GM21576 (cell line): ENCODE data around the gene GLP2R.
"Not testable (repeated sequence)": the region's sequence is repeated elsewhere in the genome, so short reads cannot be mapped to it uniquely, and the experiment has no call there.

Source experiments
- ATAC-seq: cut with Tn5 transposase; IDR thresholded peaks from one replicate; pipeline ENCODE4 v1.9.1; 2021; ENCODE audit warnings: mild to moderate bottlenecking, moderate library complexity; ENCODE audit not compliant: unreplicated experiment

GLP2R gene, protein sequence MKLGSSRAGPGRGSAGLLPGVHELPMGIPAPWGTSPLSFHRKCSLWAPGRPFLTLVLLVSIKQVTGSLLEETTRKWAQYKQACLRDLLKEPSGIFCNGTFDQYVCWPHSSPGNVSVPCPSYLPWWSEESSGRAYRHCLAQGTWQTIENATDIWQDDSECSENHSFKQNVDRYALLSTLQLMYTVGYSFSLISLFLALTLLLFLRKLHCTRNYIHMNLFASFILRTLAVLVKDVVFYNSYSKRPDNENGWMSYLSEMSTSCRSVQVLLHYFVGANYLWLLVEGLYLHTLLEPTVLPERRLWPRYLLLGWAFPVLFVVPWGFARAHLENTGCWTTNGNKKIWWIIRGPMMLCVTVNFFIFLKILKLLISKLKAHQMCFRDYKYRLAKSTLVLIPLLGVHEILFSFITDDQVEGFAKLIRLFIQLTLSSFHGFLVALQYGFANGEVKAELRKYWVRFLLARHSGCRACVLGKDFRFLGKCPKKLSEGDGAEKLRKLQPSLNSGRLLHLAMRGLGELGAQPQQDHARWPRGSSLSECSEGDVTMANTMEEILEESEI

GRCh38 chr17:9825641-9826150, at the start of gene GLP2R:
Gene GLP2R (plus strand): TSS chr17:9825924. CDS start chr17:9826064, 140 bp downstream.
- no peak for ATAC-seq

DNA sequence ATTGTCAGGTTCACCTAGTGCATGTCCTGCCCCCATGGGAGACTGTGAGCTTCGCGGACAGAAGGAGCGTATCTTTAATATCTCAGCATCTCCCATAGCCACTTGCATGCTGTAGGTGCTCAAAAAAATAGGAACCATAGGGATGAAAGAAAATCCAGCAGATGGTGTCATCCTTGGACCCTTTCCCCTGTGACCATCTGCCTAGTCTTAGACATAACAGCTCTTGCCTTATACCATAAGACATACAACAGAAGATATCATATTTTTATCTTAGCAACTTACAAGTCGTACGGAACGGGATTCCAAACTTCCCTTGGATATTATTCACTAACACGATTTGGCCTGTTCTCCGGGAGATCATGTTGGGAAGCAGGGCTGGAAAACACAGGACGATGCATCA, 48.8 kb upstream of the GLP2R start:
- ATAC-seq: no peak

DNA sequence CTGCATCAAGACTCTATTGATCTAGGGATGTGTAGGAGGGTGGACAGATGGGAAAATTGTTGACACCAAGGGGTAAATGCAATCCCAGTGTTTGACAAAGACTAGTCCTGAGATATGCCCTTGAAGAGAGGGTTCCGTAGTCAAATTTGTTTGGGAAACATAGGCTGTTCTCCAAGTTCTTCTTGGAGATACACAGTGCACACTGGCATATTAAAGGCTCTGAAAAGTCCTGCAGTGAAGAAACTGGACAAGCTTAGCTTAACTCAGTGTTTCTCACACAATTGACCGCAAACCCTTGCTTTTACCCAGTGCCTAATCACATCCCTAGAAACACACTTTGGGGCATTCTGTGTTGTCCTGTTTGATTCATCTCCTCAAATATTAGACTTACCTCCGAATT, 45.2 kb upstream of the GLP2R start:
- ATAC-seq: no peak

- no peak for ATAC-seq
Measured at GRCh38 chr17:9783050-9783449, 42.7 kb upstream of the GLP2R start.

GRCh38 chr17:9783465-9783864, 42.3 kb upstream of the GLP2R start:
- not testable (repeated sequence) for ATAC-seq

- no peak for ATAC-seq
Measured at GRCh38 chr17:9784544-9784943, 41.2 kb upstream of the GLP2R start.

- ATAC-seq: no peak
Measured at GRCh38 chr17:9788601-9789000, 37.1 kb upstream of the GLP2R start.

DNA sequence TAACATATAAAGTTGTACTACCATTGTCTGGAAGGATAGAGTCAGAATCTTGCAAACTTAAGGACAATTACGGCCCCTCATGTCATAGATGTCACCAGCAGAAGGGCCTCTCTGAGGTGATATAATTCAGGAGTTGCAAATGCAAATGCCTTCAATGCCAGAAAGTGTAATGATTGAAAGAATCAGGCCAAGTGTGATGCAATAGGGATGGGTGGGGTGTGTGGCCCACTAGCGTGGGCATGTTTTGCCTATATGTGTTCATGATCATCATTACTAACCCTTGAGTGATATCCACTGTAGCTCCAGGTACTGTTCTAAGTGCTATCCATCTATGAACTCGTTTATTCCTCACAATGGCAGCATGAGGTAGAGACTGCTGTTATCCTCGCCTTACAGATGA, 35.4 kb upstream of the GLP2R start:
- no peak for ATAC-seq

- no peak for ATAC-seq
Measured at GRCh38 chr17:9790889-9791876, 34.5 kb upstream of the GLP2R start, which contains the start of gene DHRS7C. Gene DHRS7C (minus strand): TSS chr17:9791592. CDS start chr17:9791284, 308 bp downstream.

- no peak for ATAC-seq
Measured at GRCh38 chr17:9792181-9792840, 33.4 kb upstream of the GLP2R start.

- ATAC-seq: no peak
Measured at GRCh38 chr17:9798008-9798407, 27.7 kb upstream of the GLP2R start.

DNA sequence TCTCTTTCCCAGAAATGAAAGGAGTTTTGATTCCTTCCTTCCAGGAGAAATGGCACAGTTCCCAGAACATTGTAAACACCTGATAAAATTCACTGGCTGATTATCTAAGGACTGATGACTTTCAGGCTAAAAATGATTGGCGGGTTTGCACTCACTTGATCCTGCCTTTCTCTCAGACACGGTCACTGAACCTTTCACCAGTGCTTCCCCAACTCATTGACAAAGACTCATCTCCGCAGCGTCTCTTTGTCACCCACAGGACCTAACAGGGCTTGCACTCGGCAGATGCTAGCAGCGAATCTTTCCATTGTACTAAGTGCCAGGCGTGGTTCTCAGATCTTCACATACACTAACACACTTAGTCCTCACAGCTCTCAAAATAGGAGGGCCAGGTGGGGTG, 27.0 kb upstream of the GLP2R start:
- no peak for ATAC-seq

DNA sequence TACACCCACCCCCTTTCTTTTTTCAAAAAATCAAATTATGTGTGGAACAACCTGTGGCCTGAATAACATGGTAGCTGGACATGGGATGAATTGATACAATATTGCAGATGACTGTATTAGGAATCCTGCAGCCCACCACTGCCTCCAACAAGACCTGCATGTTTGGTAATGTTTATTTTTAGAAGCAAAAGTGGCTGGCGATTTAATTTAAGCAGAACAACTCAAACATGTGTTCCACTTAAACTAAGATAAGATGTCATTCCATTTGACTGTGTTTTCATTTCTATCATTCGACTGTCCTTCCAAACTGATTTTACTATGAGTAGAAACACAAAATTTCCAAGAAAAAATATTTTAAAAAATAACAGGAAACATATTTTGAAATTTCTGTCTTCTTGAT, 24.2 kb upstream of the GLP2R start:
- no peak for ATAC-seq

DNA sequence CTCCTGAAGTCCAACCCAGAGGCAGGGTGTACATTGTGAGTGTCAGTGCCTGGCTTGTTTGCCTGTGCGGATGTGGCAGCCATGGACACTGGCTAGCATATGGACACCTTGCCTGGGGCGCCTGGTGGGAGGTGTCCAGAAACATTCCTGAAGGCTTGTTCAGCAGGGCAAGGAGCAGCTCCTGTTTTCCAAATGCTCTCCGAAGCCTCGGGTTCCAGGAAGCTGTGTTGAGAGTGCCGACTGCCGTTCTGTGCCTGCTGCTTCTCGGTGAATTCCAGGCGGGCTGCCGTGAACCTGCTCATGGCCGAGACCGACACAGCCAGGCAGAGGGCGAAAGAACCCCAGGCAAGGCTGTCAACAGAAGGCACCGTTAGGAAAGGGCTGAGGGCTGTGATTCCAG, 23.4 kb upstream of the GLP2R start:
- ATAC-seq: no peak

- ATAC-seq: no peak
Measured at GRCh38 chr17:9802697-9803096, 23.0 kb upstream of the GLP2R start.

- ATAC-seq: no peak
Measured at GRCh38 chr17:9805769-9806168, 20.0 kb upstream of the GLP2R start.

DNA sequence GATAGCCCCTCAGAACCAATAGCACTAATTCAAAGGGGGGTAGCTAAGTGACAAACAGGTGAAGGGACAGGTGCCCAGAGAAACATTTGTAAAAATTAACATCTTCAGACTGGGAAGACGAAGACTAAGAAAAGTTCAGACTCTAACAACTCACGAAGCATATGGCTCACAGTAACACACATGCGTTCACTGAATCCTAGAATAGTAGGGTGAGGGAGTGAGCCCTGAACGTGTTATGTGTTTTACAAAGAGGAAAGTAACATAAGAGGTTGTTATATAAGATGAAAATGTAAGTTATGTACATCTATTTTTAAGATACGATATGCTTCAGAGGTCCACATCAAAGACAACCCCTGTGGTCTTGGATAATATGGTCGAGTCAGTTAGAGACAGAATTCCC, 19.0 kb upstream of the GLP2R start:
- no peak for ATAC-seq

GRCh38 chr17:9809409-9809808, 16.3 kb upstream of the GLP2R start:
- ATAC-seq: no peak

DNA sequence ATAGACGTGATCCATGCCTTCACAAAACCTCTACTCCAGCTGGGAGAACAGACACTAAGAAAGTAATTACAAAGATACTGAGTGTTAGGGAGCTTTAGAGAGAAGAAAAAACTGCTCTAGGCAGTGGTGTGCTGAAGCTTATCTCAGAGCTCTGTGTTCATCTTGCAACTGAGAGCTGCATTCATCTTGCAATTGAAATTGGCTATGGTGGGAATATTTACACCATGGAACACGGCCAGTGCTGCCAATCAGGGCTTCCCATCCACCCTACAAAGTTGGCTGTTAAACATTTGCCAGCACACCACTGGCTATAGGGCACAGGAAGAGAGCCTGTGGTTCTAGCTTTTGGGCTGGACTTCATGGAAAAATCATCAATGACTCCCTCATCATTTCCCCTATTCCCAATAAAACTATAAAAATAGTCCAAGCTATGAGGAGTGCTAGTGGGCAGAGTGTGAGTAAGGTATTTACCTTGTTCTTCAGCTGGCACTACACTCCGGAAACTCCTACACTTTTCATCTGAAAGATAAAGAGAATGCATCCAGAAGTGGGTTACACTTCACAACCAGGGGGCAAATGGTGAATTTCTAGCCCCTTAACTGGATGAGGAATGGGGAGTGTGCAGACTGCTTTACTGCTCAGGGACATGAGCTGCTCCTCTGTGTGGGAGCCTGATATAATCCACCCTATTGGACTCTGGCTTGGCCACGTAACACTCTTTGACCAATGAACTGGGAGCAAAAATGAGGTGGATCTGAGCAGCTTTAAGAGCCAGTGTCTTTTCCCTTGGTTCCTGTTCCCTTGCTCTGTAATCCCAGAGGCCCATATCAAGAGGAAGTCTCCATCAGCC, 15.4 kb upstream of the GLP2R start:
- ATAC-seq: no peak

DNA sequence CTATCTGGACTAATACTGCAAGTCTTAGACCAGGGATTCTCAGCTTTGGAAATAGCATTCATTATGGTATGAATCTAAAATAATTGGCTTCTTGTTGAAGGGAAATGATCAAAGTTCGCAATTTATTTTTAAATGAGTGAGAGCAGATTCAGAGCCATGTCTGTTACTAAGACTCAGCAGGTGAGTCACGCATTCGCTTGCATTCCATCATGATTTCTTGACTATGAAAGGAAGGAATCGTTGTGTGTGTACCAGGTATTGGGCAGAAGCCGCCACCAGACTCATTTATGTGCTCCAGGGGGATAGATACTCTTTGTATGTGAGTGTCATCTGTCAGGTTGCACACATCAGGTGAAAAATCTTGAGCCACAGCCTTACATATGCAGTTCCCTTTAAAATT, 14.6 kb upstream of the GLP2R start:
- ATAC-seq: no peak
